Measurements from ENCODE around the gene NRXN3.

DNA sequence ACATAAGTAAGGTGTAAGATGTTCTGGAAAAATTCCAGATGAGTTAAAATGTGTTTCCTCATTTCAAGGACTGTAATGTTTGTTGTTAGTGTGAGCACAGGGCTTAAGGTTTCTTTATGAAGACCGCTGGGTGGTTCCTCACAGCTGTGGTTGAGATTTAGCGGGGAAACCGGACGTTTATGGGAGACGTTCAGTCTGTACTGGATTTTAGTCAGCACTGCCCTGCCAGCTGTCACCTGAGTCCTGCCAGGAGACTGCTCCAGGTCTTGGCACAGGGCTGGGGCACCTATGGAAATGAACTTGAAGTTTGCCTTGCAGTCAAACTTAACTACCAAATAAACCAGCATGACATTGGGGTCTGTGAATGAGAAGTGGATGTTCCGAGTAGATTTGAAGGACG lies 1485.9 kb downstream of the NRXN3 start:
- TF ChIP-seq, protein P1, sequence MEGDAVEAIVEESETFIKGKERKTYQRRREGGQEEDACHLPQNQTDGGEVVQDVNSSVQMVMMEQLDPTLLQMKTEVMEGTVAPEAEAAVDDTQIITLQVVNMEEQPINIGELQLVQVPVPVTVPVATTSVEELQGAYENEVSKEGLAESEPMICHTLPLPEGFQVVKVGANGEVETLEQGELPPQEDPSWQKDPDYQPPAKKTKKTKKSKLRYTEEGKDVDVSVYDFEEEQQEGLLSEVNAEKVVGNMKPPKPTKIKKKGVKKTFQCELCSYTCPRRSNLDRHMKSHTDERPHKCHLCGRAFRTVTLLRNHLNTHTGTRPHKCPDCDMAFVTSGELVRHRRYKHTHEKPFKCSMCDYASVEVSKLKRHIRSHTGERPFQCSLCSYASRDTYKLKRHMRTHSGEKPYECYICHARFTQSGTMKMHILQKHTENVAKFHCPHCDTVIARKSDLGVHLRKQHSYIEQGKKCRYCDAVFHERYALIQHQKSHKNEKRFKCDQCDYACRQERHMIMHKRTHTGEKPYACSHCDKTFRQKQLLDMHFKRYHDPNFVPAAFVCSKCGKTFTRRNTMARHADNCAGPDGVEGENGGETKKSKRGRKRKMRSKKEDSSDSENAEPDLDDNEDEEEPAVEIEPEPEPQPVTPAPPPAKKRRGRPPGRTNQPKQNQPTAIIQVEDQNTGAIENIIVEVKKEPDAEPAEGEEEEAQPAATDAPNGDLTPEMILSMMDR (conservative IDR thresholded peaks at IDR 0.05; ENCODE audit: low read depth, low read length), result no peak
- TF ChIP-seq EZH2 (IDR thresholded peaks at IDR 0.05; ENCODE audit: low read length, unreplicated experiment), result no peak
- no peak for TF ChIP-seq EZH2phosphoT487 (IDR thresholded peaks at IDR 0.05; ENCODE audit: borderline replicate concordance, low read length)
